Measurements from ENCODE around the gene MRI1.

GRCh38 chr19:13788991-13789390 lies 24.7 kb downstream of the MRI1 start:
- TF ChIP-seq CTCF (IDR thresholded peaks at IDR 0.05 in 4 of 5, conservative IDR thresholded peaks at IDR 0.05 in 1 of 5) (no peak), POLR2A (IDR thresholded peaks at IDR 0.05) (no peak)
